K562 (cell line): Measurements from ENCODE around the gene PLXND1.

Experiments
- CBFA2T2 ChIP-seq: fragments of 450-650 bp; conservative IDR thresholded peaks from 2 replicates; pipeline ENCODE4 v1.6.1; 2017; ENCODE audit warnings: mild to moderate bottlenecking
- NR2F6 ChIP-seq: fragments of 450-650 bp; formaldehyde crosslinking; IDR thresholded peaks from 2 replicates; pipeline ENCODE4 v1.4.0; 2020; ENCODE audit warnings: mild to moderate bottlenecking
- POLR2A ChIP-seq: fragments of 450-650 bp; conservative IDR thresholded peaks from 2 replicates; pipeline ENCODE4 v1.6.1; 2016
- RAD21 ChIP-seq, 2 experiments: fragments of 250-450 bp in 1 of 2; fragments of 450-650 bp in 1 of 2; sonication (Bioruptor Pico) in 1 of 2; formaldehyde crosslinking in 1 of 2; IDR thresholded peaks in 1 of 2; conservative IDR thresholded peaks in 1 of 2; 2 replicates each; pipeline versions ENCODE4 v1.4.0 to v1.8.0; 2020 to 2022; ENCODE audit warnings: mild to moderate bottlenecking in 2 of 2, moderate library complexity in 1 of 2
- ZEB2 ChIP-seq: fragments of 450-650 bp; IDR thresholded peaks from 2 replicates; pipeline ENCODE4 v1.6.1; 2016
- ZNF347 ChIP-seq: fragments of 450-650 bp; formaldehyde crosslinking; IDR thresholded peaks from 2 replicates; pipeline ENCODE4 v1.4.0; 2020; ENCODE audit warnings: low read depth, mild to moderate bottlenecking, moderate library complexity
- ZNF41 ChIP-seq: fragments of 250-450 bp; sonication (Bioruptor Pico); conservative IDR thresholded peaks from 2 replicates; pipeline ENCODE4 v1.4.0; 2020; ENCODE audit warnings: mild to moderate bottlenecking
- TF ChIP-seq, protein P1 (sequence below), 3 experiments: IDR thresholded peaks in 2 of 3; conservative IDR thresholded peaks in 1 of 3; 2 replicates each; pipeline ENCODE4 v1.5.1; 2011 to 2012; ENCODE audit warnings: low read length in 3 of 3, mild to moderate bottlenecking in 3 of 3, control low read depth in 2 of 3, improper control_type of control experiment in 1 of 3, inconsistent platforms in 1 of 3, low read depth in 1 of 3, mixed read lengths in 1 of 3, moderate library complexity in 1 of 3; ENCODE audit not compliant: insufficient read depth in 2 of 3

DNA sequence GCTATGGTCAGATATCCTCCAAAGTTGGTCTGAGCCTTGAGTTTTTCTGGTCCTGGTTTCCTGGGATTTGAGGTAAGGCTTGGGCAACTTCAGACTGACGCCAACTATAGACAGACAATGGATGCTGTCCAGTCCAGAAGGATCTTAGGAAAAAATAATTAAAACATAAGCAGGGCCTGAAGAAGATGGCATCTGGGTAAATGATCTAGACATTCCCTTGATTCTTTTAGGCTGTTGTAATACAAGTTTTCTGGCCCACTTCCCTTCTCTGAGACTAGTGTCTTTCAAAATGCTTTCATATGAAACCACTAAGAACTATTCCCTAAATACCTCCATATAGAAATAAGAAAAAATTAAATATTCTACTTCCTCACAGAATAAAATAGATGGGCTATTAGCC lies 47.7 kb upstream of the PLXND1 start:
- TF ChIP-seq POLR2A (no peak), RAD21 (CRISPR knock-in tag; conservative IDR thresholded peaks at IDR 0.05 in 1 of 2, IDR thresholded peaks at IDR 0.05 in 1 of 2) (no peak), ZEB2 (no peak), NR2F6 (CRISPR knock-in tag) (no peak), ZNF41 (CRISPR knock-in tag) (no peak), ZNF347 (CRISPR knock-in tag) (no peak), CBFA2T2 (no peak)
- TF ChIP-seq, protein P1, sequence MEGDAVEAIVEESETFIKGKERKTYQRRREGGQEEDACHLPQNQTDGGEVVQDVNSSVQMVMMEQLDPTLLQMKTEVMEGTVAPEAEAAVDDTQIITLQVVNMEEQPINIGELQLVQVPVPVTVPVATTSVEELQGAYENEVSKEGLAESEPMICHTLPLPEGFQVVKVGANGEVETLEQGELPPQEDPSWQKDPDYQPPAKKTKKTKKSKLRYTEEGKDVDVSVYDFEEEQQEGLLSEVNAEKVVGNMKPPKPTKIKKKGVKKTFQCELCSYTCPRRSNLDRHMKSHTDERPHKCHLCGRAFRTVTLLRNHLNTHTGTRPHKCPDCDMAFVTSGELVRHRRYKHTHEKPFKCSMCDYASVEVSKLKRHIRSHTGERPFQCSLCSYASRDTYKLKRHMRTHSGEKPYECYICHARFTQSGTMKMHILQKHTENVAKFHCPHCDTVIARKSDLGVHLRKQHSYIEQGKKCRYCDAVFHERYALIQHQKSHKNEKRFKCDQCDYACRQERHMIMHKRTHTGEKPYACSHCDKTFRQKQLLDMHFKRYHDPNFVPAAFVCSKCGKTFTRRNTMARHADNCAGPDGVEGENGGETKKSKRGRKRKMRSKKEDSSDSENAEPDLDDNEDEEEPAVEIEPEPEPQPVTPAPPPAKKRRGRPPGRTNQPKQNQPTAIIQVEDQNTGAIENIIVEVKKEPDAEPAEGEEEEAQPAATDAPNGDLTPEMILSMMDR (IDR thresholded peaks at IDR 0.05 in 2 of 3, conservative IDR thresholded peaks at IDR 0.05 in 1 of 3; ENCODE audit: insufficient read depth in 2 of 3, low read depth in 1 of 3, low read length in 3 of 3): no peak
